ENCODE results near the gene DRD2.

GRCh38 chr11:113467545-113467944 is 7.7 kb downstream of the DRD2 start:
- TF ChIP-seq CTCF (IDR thresholded peaks at IDR 0.05; ENCODE audit: insufficient read depth, low read length) (no peak), POLR2AphosphoS5 (IDR thresholded peaks at IDR 0.05; ENCODE audit: low read depth) (no peak), REST (IDR thresholded peaks at IDR 0.05; ENCODE audit: insufficient replicate concordance, low read depth) (no peak), GABPA (IDR thresholded peaks at IDR 0.05; ENCODE audit: low read depth) (no peak)

Data from HL-60 (cell line).